ENCODE measurements around the gene KLHL42.
"Not testable (repeated sequence)": the region's sequence is repeated elsewhere in the genome, so short reads cannot be mapped to it uniquely, and the experiment has no call there.

KLHL42 gene

DNA sequence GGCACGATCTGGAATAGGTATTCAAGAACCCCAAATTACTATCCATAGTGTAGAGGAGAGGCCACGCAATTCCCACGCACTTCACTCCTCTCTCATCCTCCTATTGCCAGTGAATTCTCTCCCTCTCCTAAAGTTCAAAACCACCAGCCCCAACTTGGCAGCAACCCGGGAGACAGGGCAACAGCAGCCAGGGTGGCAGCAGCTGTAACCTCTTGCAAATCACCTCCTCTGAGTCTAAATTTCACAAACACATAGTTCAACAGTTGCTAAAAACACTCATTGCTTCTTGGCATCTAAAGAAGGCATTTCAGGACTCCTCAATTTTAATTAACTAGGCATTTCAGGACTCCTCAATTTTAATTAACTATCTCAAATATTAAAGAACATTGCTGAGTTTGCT is 37.7 kb downstream of the KLHL42 start:
- no peak for DNase-seq

DNA sequence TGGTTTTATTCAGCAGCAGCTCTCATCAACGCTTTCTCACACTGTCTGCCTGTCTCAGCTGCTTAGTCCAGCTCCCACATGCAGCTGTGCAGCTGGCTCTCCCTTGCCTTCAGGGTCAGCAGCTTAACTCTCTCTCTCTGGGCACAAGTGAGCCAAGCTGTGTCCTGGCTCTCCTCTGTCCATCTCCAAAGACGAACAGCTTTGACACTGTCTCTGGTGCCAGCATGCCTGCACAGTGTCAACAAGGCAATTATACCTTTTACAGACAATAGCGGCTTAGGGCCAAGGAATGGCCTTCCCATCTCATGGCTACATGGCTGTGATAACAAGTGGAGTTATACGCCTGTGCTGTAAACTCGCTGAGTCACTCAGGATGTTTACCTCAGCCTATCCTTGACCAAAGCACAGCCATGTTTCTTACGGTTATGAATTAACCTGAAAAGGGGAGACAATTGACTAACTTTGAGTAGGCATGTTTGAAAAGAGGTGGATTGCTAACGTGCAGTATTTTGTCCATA is 38.4 kb downstream of the KLHL42 start:
- DNase-seq: no peak

DNA sequence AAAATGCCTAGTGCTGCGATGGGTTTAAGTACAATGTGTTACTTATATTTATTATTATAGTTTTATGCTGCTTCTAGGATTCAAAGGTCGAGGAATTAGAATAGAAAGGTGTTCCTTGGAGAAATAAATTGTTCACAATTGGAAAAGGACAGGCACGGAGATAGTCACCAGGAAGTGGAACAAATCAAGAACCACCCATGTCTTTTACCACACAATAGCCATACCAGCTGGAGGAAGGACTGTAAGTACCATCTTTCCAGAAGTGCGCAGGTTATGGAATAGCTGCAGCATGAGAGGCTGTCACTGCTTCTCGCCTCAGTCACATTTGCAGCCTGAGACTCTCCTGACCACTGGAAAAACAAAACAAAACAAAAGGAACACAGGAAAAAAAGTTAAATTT is 40.5 kb downstream of the KLHL42 start:
- no peak for DNase-seq

DNA sequence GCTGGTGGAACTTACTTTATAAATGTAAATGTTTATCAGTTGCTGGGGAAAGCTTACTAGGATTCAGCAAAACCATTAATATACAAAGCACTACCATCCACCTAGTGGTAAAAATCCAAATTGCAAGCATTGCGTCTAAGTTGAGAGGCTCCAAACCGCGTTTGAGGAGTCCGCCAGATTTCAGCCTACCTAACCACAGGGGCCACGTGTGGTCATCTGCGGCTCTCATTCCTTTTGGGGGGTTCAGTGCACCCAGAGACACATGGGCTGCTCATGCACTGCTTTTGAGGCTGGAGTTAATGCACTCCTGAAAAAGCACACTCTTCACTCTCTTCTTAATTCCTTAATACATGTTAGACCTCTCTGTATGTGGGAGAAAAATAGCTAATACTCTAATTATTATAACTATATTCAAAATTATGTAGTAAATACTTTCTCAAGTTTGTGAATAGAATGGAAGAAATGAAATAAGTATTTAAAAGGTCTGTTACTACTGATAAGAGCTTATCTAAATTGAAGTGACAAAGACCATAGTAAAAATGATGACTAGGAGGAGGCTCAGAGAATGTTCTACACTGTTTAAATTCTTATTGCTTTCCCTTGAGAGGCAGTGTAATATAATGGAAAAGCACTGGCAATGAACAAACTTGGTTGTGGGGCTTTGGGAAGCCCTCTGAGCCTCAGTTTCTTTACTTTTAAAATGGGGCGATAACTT is 41.4 kb downstream of the KLHL42 start:
- DNase-seq: peak; percentile 70

GRCh38 chr12:27822076-27822712 is 42.2 kb downstream of the KLHL42 start:
- DNase-seq: peak; percentile 65

DNA sequence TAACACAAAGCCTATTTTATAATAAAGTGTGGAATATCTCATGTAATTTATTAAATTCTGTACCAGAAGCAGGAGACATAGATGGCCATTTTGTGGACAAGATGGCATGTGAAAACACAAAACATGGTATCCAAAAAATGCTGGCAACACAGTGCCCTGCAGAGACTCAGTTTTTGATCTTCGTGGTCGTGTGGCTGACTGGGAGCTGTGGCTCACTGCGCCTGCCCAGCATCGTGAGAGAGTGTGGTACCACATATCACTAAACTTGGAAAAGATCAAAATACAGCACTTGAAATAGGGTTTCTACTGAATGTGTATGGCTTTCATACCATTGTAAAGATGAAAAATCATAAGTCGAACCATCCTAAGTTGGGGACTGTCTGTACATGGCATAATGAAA is 43.0 kb downstream of the KLHL42 start:
- no peak for DNase-seq

DNA sequence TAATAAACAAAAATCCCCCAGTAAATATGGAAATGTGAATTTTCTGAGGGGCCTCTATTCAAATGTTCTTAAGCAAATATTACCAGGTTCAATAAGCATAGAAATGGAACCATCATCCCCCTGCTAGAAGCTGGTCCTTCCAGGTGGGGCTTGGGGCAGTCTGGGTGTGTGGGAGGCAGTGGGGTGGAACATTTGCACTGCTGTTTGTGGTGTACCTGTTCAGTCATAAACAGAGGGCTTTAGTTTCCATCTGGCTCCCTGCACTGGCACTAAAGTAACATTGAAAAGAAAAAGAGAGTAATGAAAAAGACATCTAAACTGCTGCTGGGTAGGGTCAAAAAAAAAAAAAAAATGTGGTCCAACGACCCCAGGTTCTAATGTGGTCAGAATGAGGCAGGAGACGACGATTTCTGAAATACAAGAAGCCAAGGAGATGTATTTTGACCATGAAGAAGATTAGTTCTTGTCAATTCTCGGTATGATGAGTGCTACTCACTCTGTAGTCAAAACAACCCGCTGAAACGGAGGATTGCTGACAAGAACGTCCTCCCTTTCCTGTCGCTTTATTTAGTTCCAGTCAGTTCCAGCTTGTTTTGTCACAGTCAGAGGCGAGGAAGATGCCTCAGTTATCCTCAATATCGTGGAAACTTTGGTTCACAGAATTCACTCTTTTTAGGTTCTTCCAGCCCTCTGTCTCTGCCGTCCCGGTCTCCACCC is 44.3 kb downstream of the KLHL42 start:
- no peak for DNase-seq

- DNase-seq: no peak
Observed at GRCh38 chr12:27826076-27826475, 46.0 kb downstream of the KLHL42 start.

DNA sequence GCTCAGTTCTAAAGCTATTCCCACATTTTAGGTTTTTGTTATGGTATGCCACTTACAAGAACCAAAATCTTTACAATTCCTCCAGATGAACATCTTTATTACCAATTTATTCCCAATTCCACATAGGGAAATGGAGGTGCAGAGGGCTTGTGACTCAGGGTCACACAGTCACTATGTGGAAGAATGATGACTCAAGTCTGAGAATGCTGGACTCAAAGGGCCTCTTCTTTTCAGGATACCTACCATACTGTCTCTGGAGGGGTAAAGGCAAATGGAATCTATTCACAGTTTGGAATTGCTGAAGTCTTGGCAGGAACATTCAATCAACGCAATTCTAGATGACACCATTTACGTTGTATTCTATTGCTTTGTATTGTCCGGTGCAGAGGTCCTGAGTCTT is 48.2 kb downstream of the KLHL42 start:
- DNase-seq: peak; percentile 9

DNA sequence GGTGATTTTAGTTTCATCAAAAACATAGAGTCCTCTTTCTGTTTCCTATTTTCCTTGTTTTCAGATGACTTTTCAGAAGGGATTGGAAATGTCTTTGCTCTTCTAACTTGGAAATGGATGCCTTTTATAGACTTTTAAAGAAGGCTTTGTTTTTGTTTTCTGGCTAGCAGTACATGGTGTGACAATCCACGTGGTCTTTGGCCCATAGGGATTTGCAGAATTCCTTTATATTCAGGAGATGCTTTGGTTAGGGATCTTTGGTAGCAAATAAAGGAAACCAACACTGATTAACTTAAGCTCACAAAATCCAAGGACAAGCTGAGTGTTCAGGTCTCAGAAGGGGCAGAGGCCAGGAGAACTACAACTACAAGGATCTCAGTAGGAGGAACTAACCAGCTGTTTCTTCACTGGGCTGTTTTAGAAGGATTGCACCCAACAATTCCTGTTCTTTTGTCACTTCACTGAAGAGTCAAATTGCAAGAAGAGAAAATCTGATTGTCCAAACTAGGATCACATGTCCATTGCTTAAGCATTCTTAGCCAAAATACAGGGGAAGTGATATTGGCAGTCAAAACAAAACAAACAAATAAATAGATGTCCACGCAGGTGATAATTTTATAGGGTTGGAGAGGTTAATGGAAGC is 58.6 kb downstream of the KLHL42 start:
- DNase-seq: no peak

DNA sequence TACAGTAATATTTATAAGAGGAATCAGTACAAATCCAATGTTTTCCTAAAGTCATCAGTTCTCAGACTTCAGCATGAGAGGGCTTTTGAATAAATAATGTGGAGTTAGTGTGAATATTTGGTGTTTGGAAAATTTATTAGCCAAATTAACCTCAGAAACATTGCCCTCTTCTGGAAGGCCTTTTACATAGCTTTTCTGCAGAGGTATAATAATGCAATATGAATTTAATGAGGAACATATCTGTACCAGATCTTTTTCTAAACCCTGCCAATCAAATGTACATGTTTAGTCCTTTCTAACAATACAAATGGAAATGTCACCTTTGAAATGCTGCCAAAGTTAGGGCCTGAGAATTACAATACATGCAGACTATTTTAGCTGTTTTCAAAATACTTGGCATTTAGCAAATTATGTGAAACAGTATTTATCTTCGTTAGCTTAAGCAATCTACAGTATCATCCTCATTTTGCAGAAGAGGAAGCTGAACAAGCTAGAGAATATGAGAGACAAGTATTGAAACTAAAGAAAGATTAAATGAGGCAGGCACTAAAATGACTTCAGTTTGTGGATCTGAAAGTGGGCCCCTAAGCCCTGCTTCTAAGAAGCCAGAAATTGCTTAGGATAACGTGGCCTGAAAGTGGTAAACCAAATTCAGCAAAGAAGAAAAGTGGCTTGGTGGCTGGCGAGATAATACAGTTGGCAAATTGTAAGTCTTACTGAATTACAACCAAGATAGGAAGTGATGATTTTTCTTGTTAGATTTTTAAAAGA is 60.4 kb downstream of the KLHL42 start:
- no peak for DNase-seq

GRCh38 chr12:27841392-27841882 is 61.4 kb downstream of the KLHL42 start:
- peak; percentile 62 for DNase-seq

GRCh38 chr12:27843714-27844245 is 63.7 kb downstream of the KLHL42 start:
- peak; percentile 92 for DNase-seq

- DNase-seq: no peak
Observed at GRCh38 chr12:27844366-27845090, 64.5 kb downstream of the KLHL42 start.

GRCh38 chr12:27845187-27845586 is 65.2 kb downstream of the KLHL42 start:
- DNase-seq: no peak

- DNase-seq: not testable (repeated sequence)
Observed at GRCh38 chr12:27845706-27846105, 65.7 kb downstream of the KLHL42 start.

- not testable (repeated sequence) for DNase-seq
Observed at GRCh38 chr12:27847293-27847692, 67.3 kb downstream of the KLHL42 start.

GRCh38 chr12:27851311-27851710 is 71.3 kb downstream of the KLHL42 start:
- no peak for DNase-seq

GRCh38 chr12:27852117-27852516 is 72.1 kb downstream of the KLHL42 start:
- no peak for DNase-seq
